ENCODE results near the gene DDTL.

DNA sequence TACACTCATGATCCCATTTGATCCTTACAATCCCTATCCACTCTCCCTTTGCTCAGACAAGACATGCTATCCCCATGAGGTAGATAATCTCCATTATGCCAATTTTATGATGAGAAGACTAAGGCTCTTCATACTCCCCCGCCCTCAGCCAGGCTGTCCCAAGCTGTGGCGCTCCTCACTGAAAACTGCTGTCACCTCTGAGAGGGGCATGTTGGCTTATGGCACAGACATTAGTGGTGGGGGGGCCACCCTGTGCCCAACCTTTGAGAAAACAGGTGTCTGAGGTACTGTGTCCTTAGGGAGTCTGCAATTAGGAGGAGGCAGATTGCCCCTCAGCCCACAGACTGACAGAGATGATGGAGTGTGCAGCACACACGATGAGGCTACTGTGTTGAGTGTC, 2.4 kb downstream of the DDTL start:
- TF ChIP-seq, protein P1, sequence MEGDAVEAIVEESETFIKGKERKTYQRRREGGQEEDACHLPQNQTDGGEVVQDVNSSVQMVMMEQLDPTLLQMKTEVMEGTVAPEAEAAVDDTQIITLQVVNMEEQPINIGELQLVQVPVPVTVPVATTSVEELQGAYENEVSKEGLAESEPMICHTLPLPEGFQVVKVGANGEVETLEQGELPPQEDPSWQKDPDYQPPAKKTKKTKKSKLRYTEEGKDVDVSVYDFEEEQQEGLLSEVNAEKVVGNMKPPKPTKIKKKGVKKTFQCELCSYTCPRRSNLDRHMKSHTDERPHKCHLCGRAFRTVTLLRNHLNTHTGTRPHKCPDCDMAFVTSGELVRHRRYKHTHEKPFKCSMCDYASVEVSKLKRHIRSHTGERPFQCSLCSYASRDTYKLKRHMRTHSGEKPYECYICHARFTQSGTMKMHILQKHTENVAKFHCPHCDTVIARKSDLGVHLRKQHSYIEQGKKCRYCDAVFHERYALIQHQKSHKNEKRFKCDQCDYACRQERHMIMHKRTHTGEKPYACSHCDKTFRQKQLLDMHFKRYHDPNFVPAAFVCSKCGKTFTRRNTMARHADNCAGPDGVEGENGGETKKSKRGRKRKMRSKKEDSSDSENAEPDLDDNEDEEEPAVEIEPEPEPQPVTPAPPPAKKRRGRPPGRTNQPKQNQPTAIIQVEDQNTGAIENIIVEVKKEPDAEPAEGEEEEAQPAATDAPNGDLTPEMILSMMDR (IDR thresholded peaks at IDR 0.05 in 2 of 3, conservative IDR thresholded peaks at IDR 0.05 in 1 of 3; ENCODE audit: insufficient read depth in 2 of 3, low read depth in 1 of 3, low read length in 3 of 3): no peak
- TF ChIP-seq RBBP5 (IDR thresholded peaks at IDR 0.05; ENCODE audit: borderline replicate concordance, insufficient read depth, low read length, poor library complexity, severe bottlenecking) (no peak), POLR2AphosphoS2 (IDR thresholded peaks at IDR 0.05; ENCODE audit: low read length) (no peak), TOE1 (IDR thresholded peaks at IDR 0.05; ENCODE audit: borderline replicate concordance) (no peak), TOE1 (CRISPR knock-in tag; IDR thresholded peaks at IDR 0.05; ENCODE audit: borderline replicate concordance, low read depth) (no peak), OTX1 (CRISPR knock-in tag; IDR thresholded peaks at IDR 0.05) (no peak), STAT5A (IDR thresholded peaks at IDR 0.05; ENCODE audit: borderline replicate concordance, low read length) (no peak), JUNB (CRISPR knock-in tag; conservative IDR thresholded peaks at IDR 0.05) (no peak), SRF (CRISPR knock-in tag; IDR thresholded peaks at IDR 0.05) (no peak), KLF16 (IDR thresholded peaks at IDR 0.05) (no peak)
- TF ChIP-seq, protein P2, sequence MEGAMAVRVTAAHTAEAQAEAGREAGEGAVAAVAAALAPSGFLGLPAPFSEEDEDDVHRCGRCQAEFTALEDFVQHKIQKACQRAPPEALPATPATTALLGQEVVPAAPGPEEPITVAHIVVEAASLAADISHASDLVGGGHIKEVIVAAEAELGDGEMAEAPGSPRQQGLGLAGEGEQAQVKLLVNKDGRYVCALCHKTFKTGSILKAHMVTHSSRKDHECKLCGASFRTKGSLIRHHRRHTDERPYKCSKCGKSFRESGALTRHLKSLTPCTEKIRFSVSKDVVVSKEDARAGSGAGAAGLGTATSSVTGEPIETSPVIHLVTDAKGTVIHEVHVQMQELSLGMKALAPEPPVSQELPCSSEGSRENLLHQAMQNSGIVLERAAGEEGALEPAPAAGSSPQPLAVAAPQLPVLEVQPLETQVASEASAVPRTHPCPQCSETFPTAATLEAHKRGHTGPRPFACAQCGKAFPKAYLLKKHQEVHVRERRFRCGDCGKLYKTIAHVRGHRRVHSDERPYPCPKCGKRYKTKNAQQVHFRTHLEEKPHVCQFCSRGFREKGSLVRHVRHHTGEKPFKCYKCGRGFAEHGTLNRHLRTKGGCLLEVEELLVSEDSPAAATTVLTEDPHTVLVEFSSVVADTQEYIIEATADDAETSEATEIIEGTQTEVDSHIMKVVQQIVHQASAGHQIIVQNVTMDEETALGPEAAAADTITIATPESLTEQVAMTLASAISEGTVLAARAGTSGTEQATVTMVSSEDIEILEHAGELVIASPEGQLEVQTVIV (CRISPR knock-in tag; IDR thresholded peaks at IDR 0.05; ENCODE audit: borderline replicate concordance): no peak
- TF ChIP-seq, protein P3, sequence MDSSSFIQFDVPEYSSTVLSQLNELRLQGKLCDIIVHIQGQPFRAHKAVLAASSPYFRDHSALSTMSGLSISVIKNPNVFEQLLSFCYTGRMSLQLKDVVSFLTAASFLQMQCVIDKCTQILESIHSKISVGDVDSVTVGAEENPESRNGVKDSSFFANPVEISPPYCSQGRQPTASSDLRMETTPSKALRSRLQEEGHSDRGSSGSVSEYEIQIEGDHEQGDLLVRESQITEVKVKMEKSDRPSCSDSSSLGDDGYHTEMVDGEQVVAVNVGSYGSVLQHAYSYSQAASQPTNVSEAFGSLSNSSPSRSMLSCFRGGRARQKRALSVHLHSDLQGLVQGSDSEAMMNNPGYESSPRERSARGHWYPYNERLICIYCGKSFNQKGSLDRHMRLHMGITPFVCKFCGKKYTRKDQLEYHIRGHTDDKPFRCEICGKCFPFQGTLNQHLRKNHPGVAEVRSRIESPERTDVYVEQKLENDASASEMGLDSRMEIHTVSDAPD (CRISPR knock-in tag; IDR thresholded peaks at IDR 0.05): no peak
- TF ChIP-seq, protein P4, sequence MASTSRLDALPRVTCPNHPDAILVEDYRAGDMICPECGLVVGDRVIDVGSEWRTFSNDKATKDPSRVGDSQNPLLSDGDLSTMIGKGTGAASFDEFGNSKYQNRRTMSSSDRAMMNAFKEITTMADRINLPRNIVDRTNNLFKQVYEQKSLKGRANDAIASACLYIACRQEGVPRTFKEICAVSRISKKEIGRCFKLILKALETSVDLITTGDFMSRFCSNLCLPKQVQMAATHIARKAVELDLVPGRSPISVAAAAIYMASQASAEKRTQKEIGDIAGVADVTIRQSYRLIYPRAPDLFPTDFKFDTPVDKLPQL (IDR thresholded peaks at IDR 0.05; ENCODE audit: extremely low read depth, insufficient read length): no peak
